Jurkat, Clone E6-1 (cell line): ENCODE measurements around the gene APOB.
"Not testable (repeated sequence)": the region's sequence is repeated elsewhere in the genome, so short reads cannot be mapped to it uniquely, and the experiment has no call there.

Source experiments
- DNase-seq: peaks from one replicate; pipeline ENCODE4 v3.0.0-alpha.2; 2011; ENCODE audit warnings: low read depth, low spot score
- H3K4me3 ChIP-seq: 2 replicates; pipeline ENCODE4 v1.5.1; 2011; ENCODE audit warnings: mild to moderate bottlenecking, low read length, control low read depth, moderate library complexity

Gene APOB

GRCh38 chr2:21035974-21036707 is 7.7 kb downstream of the APOB start:
- no peak for DNase-seq
- H3K4me3 ChIP-seq = no peak overlapping the region

DNA sequence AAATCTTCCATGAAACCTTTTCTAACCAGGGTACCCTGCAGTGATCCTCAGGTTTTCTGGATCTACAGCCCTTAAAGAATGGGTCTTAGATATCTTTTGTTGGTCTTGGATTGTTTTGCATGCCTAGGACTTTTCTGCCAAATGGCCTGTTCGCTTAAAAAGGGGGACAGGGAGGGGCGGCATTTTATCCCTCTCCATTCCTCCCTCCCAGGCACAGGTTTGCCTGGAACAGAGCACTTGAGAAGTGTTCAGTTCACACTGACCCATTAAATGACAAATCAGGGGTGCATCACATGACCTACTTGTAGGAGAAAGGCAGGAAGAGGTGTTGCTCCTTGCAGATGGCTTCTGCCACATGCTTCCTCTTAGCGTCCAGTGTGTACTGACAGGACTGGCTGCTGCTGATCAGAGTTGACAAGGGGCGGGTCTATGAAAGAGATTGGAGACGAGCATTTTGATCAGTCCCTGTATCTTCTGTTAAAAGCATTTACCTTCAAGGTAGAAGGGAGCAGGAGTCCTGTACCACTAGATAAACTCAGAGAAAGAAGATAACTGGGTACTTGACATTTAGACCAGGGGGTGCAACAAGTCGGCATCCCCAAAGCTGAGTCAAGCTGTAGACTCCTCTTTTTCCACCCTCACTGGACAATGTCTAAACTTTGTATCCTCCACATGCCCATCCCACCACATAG is 8.4 kb downstream of the APOB start:
- DNase-seq = no peak
- no peak overlapping the region for H3K4me3 ChIP-seq

DNA sequence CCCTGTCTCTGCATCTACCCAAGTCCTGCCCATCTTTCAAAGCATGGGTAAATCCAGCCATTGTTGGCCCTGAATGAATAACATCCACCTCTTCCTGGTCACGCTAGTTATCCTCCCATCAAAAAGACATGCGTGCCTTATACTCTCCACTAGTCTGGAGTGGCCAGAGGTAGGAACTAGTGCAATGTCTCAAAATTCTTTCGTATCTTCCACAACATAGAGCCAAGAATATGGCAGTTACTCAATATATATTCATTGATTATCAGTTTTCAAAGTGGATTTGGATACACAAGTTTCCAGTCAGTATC is 8.9 kb downstream of the APOB start:
- no peak for DNase-seq
- no peak overlapping the region for H3K4me3 ChIP-seq

GRCh38 chr2:21034156-21034971 is 9.5 kb downstream of the APOB start:
- no peak overlapping the region for H3K4me3 ChIP-seq
- no peak for DNase-seq

GRCh38 chr2:21033237-21034155 is 10.4 kb downstream of the APOB start:
- no peak overlapping the region for H3K4me3 ChIP-seq

DNA sequence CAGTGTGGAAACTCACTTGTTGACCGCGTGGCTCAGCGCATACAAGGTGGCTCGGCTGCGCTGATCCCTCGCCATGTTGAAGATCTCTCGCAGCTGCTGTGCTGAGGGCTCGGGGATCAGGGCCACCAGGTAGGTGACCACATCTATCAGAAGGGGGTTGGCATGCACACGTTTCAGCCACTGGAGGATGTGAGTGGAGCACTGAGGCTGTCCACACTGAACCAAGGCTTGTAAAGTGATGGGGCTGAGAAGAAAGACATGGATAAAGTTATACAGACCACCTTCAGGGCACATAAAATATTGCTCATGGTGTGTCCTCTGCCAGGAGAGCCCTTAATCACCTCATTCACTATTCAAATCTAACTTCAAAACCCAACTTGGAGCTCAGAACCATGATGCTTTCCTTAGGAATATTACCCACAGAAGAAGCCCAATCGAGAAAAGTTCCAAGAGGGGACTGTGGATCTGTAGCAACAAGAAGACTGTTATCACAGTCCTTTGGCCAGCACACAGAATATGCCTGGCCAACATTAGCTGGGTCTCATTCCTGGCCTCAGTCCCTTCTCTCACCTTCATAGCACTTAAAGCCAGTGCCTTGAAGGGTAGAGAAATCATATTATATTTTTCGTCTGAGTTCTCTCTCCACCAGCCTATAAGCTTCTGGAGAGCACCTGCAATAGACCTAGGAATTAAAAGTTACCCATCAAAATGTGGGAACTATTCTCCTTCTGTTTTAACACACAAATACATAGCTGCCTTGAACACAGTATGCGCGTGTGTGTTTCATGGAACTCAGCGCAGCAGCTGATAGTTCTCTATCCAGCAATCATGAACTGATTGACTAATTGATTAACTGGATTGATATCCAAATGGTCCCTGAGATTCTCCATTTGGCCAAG is 11.3 kb downstream of the APOB start:
- H3K4me3 ChIP-seq = no peak overlapping the region
- no peak for DNase-seq

More at GRCh38 chr2:21033237-21034155, 10.4 kb downstream of the APOB start:
- no peak for DNase-seq

DNA sequence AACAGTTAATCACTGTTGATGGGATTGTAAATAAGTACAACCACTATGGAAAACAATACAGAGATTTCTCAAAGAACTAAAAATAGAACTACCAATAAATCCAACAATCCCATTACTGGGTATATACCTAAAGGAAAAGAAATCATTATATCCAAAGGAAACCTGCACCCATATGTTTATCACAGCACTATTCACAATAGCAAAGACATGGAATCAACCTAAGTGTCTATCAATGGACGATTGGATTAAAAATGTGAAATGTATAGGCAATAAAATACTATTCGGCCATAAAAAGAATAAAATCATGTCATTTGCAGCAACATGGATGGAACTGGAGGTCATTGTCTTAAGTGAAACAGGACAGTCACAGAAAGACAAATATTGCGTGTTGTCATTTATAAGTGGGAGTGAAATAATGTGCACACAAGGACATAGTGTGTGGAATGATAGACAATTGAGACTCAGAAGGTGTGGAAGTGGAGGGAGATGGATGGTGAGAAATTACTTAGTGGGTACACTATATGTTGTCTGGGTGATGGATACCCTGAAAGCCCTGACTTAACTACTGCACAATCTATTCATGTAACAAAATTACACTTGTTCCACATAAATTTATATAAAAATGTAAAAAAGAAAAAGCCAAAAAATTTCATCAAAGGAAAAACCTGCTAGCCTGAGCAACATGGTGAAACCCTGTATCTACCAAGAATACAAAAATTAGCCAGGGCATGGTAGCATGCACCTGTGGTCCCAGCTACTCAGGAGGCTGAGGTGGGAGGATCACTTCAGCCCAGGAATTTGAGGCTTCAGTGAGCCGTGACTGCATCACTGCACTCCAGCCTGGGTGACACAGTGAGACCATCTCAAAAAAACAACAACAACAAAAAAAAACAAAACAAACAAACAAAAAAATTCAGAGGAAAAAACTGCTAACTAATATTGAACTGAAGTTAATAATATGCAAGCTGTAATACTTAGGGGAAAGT is 12.6 kb downstream of the APOB start:
- no peak overlapping the region for H3K4me3 ChIP-seq
- DNase-seq = no peak

DNA sequence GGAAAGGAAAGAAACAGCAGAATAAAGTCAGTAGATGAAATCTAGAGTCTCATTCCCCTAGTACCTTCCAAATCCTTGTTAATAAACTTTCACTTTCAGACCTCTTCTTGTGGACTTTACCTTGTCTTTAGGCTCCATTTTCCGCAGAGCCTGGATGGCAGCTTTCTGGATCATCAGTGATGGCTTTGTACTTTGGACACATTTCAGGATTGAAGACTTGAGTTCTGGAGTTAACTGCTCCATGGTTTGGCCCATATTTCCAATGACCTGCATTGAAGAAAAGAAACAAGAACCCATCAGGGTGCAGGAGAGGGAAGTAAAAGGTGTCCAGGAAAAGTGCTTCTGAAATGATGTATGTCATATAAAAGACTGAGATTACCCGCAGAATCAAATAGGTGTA is 14.4 kb downstream of the APOB start:
- no peak overlapping the region for H3K4me3 ChIP-seq
- DNase-seq = no peak

- DNase-seq, H3K4me3 ChIP-seq: not testable (repeated sequence)
Observed at GRCh38 chr2:21028951-21029350, 14.9 kb downstream of the APOB start.

GRCh38 chr2:21028021-21028947 is 15.6 kb downstream of the APOB start:
- no peak overlapping the region for H3K4me3 ChIP-seq
- no peak for DNase-seq

GRCh38 chr2:21026479-21027282 is 17.2 kb downstream of the APOB start:
- no peak overlapping the region for H3K4me3 ChIP-seq
- no peak for DNase-seq

- DNase-seq = no peak
- no peak overlapping the region for H3K4me3 ChIP-seq
Observed at GRCh38 chr2:21025690-21026478, 18.0 kb downstream of the APOB start.

- DNase-seq = no peak
- H3K4me3 ChIP-seq = no peak overlapping the region
Observed at GRCh38 chr2:21024722-21025389, 19.0 kb downstream of the APOB start.

DNA sequence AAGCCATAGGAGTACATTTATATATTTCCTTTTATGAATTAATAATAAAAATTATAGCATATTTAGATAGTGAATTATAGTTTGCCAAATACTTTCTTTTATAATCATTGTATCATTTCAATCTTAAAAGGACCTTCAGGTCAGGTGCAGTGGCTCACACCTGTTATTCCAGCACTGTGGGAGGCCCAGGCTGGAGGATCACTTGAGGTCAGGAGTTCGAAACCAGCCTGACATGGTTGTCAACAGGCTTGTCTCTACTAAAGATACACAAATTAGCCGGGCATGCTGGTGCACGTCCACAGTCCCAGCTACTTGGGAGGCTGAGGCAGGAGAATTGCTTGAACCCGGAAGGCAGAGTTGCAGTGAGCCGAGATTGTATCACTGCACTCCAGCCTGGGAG is 19.7 kb downstream of the APOB start:
- no peak for DNase-seq
- H3K4me3 ChIP-seq = no peak overlapping the region
